ENCODE results near the gene PUM2.

The PUM2 gene

GRCh38 chr2:20199633-20200270 is 150.9 kb downstream of the PUM2 start:
- H3K4me1 Mint-ChIP-seq: no peaks in the 10 kb centered on the region
- ATAC-seq (ENCODE audit: low read depth) (no peak), DNase-seq (ENCODE audit: low spot score in 2 of 2) (no peak)
- H3K27ac Mint-ChIP-seq: no peak overlapping the region
- no peak overlapping the region for H3K4me3 Mint-ChIP-seq
- H3K36me3 Mint-ChIP-seq: no peaks in the 10 kb centered on the region
- H3K9me3 Mint-ChIP-seq: no peaks in the 10 kb centered on the region
- H3K27me3 Mint-ChIP-seq: peaks cover 6% of the 10 kb centered on the region

GRCh38 chr2:20198796-20199632 is 151.6 kb downstream of the PUM2 start:
- Mint-ChIP-seq H3K36me3 (no peaks in the 10 kb centered on the region), H3K4me3 (no peak overlapping the region), H3K27me3 (peaks cover 6% of the 10 kb centered on the region), H3K27ac (no peak overlapping the region), H3K4me1 (no peaks in the 10 kb centered on the region), H3K9me3 (no peaks in the 10 kb centered on the region)
- DNase-seq (ENCODE audit: low spot score in 2 of 2) (no peak), ATAC-seq (ENCODE audit: low read depth) (no peak)

Data from memory B cell (primary cell).